UCSD-AML1 (cell line): ENCODE measurements around the gene SEMA3E.
A peak's percentile ranks its signal among the peaks of the same experiment; 100 is the strongest.
"Not testable (repeated sequence)": the region's sequence is repeated elsewhere in the genome, so short reads cannot be mapped to it uniquely, and the experiment has no call there.

ENCODE experiments used
- DNase-seq: peaks from one replicate; lab custom pipeline; 2025; ENCODE audit not compliant: unreplicated experiment; lab: John Stamatoyannopoulos, UW

Gene SEMA3E

GRCh38 chr7:83492802-83493201 lies 156.1 kb downstream of the SEMA3E start:
- DNase-seq: no peak

- DNase-seq: no peak
These were observed 161.1 kb downstream of the SEMA3E start for GRCh38 chr7:83487801-83488200.

GRCh38 chr7:83486957-83487356 lies 162.0 kb downstream of the SEMA3E start:
- no peak for DNase-seq

GRCh38 chr7:83486536-83486935 lies 162.4 kb downstream of the SEMA3E start:
- no peak for DNase-seq

- no peak for DNase-seq
These were observed 164.1 kb downstream of the SEMA3E start for GRCh38 chr7:83484826-83485225.

GRCh38 chr7:83484266-83484665 lies 164.7 kb downstream of the SEMA3E start:
- DNase-seq: no peak

GRCh38 chr7:83478616-83479015 lies 170.3 kb downstream of the SEMA3E start:
- DNase-seq: no peak

GRCh38 chr7:83476511-83477050 lies 172.4 kb downstream of the SEMA3E start:
- DNase-seq: no peak

GRCh38 chr7:83475420-83475819 lies 173.5 kb downstream of the SEMA3E start:
- no peak for DNase-seq

GRCh38 chr7:83472376-83472775 lies 176.6 kb downstream of the SEMA3E start:
- DNase-seq: no peak

GRCh38 chr7:83469491-83469890 lies 179.4 kb downstream of the SEMA3E start:
- no peak for DNase-seq

- DNase-seq: no peak
These were observed 179.9 kb downstream of the SEMA3E start for GRCh38 chr7:83469076-83469475.

GRCh38 chr7:83468251-83468739 lies 180.6 kb downstream of the SEMA3E start:
- peak; percentile 13 for DNase-seq

- DNase-seq: no peak
These were observed 181.4 kb downstream of the SEMA3E start for GRCh38 chr7:83467493-83467892.

- no peak for DNase-seq
These were observed 182.0 kb downstream of the SEMA3E start for GRCh38 chr7:83466956-83467355.

GRCh38 chr7:83466187-83466923 lies 182.6 kb downstream of the SEMA3E start:
- DNase-seq: no peak

GRCh38 chr7:83465643-83466042 lies 183.3 kb downstream of the SEMA3E start:
- no peak for DNase-seq

- not testable (repeated sequence) for DNase-seq
These were observed 187.1 kb downstream of the SEMA3E start for GRCh38 chr7:83461820-83462219.

- not testable (repeated sequence) for DNase-seq
These were observed 188.8 kb downstream of the SEMA3E start for GRCh38 chr7:83459930-83460653.

- not testable (repeated sequence) for DNase-seq
These were observed 189.6 kb downstream of the SEMA3E start for GRCh38 chr7:83459101-83459929.
